HG02938 (cell line): Measurements from ENCODE around the gene SORL1-AS1.
A peak's percentile ranks its signal among the peaks of the same experiment; 100 is the strongest.

Experiments
- ATAC-seq: cut with Tn5 transposase; IDR thresholded peaks from one replicate; pipeline ENCODE4 v1.9.1; 2021; ENCODE audit warnings: mild to moderate bottlenecking, moderate library complexity; ENCODE audit not compliant: unreplicated experiment

Gene SORL1-AS1

GRCh38 chr11:121452609-121453150 lies at the start of gene SORL1-AS1:
TSS of gene SORL1-AS1 (minus strand) at chr11:121452967.
- ATAC-seq, result peak; percentile 11

- ATAC-seq, result no peak
Measured at GRCh38 chr11:121500717-121501116, 48.0 kb upstream of the SORL1-AS1 start.

DNA sequence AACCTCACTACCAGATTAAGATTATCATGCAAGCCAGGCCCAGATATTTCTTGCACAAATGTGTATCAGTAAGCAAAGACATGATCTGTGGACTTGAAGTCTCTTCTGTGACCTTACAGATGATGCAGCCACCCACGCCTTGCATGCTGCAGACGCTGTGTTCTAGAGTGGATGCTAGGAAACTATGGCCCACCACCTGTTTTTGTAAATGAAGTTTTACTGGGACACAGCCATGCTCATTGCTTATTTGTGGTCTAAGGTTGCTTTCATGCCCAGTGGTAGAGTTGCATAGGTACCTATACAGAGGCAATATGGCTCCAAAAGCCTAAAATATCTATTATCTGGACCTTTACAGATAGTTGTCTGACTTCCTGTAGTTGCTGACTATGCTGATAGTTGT lies 47.5 kb upstream of the SORL1-AS1 start:
- ATAC-seq, result no peak

GRCh38 chr11:121499405-121499804 lies 46.6 kb upstream of the SORL1-AS1 start:
- no peak for ATAC-seq

GRCh38 chr11:121497176-121497998 lies 44.6 kb upstream of the SORL1-AS1 start:
- ATAC-seq, result no peak

DNA sequence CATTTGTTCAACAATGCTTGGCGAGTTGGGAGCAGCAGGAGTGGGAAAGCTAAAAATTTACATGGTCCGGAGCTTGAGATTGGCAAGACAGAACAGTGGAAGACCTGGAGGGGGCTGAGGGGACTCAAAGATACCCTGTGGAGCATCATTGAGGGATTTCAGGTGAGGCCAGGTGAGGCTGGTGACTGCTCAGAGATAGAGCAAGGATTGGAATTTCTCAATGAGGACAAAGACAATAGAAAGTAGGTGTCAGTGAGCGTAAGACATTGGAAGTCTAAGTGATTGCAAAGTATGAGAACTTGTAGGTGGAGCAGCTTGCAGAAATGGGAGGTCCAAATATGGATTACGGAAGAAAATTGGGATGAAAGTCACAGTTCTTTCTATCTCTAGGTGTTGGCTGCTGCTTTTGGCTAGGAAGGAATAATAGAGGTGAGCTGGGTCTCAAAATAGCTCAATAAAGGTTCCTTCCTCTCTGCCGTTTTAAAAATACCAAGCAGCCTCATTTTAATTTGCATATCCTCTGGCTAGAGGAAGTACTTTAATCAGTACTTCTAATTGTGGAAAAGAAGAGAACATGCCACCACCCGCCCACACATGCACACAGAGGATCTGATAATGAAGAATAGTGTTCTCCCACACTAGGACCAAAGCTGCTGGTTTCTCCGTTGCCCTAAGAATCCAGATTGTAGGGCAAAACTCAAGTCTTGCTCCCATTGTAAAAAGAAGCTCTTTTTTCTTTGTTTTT lies 41.8 kb upstream of the SORL1-AS1 start:
- ATAC-seq, result peak; percentile 68

- ATAC-seq, result no peak
Measured at GRCh38 chr11:121489823-121490222, 37.1 kb upstream of the SORL1-AS1 start.

DNA sequence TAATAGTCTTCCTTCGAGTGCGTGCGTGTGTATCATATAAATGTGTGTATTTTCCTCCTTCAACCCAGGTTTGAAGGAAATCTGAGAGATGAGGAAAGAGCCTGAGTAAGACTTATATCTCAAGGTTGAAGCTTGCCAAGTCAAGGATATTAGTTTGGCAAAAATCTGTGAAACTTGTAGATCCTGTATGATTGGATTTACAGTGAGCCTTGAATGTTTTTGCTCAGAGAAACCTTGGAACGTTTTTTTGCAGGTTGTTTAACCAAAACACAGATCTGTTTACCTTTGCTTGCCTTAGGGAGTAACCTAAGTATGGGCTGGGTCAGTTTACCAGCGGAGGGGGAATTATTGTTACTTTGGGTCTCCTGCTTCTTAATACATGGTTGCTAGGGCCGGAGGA lies 35.9 kb upstream of the SORL1-AS1 start:
- ATAC-seq, result no peak

GRCh38 chr11:121488170-121488569 lies 35.4 kb upstream of the SORL1-AS1 start:
- ATAC-seq, result no peak

- ATAC-seq, result no peak
Measured at GRCh38 chr11:121487191-121487590, 34.4 kb upstream of the SORL1-AS1 start.

- no peak for ATAC-seq
Measured at GRCh38 chr11:121486054-121486453, 33.3 kb upstream of the SORL1-AS1 start.

GRCh38 chr11:121485216-121485615 lies 32.4 kb upstream of the SORL1-AS1 start:
- ATAC-seq, result no peak

DNA sequence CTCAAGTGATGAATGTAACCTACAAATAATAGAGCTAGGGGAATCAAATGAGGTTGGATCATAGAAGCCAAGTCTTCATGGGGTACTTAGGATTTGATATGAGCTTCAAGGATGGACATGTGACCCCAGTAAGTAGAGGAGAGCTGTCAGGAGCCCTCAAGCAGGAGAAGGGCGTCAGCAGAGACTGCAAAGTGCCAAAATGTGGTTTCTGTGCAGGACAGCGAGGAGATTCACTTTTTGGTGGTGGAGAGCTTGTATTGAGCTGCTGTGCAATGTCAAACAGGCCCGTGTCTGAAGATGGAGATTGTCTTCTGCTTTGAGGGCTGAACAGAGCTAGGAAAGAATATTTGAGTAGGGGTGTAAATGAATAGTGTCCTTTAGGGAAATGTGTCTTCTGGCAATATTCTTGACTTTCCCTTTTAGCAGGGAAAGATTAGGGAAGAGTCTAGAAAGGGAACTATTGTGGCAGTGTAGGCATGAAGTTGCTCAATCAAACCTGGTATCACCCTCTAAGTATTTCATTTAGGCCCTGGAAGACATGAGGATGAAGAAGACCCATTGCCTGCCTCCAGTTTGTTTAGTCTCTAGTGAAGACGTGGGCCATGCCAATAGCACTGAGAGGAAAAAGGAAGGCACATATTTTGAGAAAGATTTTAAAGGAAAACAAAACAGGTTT lies 31.2 kb upstream of the SORL1-AS1 start:
- ATAC-seq, result no peak

GRCh38 chr11:121482231-121483129 lies 29.7 kb upstream of the SORL1-AS1 start:
- ATAC-seq, result peak; percentile 73

- ATAC-seq, result peak; percentile 67
Measured at GRCh38 chr11:121481484-121482230, 28.9 kb upstream of the SORL1-AS1 start.

GRCh38 chr11:121479698-121480238 lies 27.0 kb upstream of the SORL1-AS1 start:
- ATAC-seq, result no peak

- no peak for ATAC-seq
Measured at GRCh38 chr11:121478895-121479697, 26.3 kb upstream of the SORL1-AS1 start.

- no peak for ATAC-seq
Measured at GRCh38 chr11:121478226-121478894, 25.6 kb upstream of the SORL1-AS1 start.
